Raji (cell line): ENCODE data around the gene MRPL49.
A peak's percentile ranks its signal among the peaks of the same experiment; 100 is the strongest.

Experiments
- POLR2A ChIP-seq: IDR thresholded peaks from 2 replicates; pipeline ENCODE4 v1.6.1; 2011; ENCODE audit warnings: low read depth, low read length, control low read depth; ENCODE audit not compliant: insufficient read depth

The MRPL49 gene

GRCh38 chr11:65121447-65121864, 665 bp upstream of the MRPL49 start:
- TF ChIP-seq POLR2A: no peak

DNA sequence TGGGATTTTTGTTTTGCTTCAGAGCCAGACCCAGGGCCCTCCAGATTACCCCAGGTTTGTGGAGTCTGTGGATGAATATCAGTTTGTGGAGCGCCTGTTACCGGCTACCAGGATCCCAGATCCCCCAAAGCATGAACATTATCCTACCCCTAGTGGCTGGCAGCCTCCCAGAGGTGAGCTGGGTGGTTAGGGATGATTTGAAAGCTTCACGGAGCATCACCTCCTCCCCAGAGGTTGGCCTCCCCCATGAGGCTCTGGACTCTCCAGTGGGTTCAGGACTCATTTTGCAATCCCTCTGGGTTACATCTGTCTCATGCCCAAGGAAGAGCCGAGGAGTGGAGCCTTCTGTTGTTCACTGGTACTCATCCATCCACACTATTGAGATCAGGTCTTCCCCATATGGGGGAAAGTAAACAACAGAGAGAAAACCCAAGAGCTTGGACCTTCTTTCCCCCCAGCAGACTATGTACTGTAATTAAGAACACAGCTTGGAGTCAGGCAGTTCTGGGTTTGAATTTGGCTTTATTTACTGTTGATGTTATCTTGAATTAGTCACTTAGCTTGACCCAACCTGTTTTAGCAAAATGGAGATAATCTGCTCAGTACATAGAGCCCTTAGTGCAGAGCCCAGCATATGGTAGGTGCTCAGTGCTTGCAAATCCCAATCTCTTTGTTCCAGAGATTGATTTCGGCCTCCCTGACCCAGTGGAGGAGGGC, 2.5 kb downstream of the MRPL49 start:
- 0 out of 2 replicates have a peak, but pooled peaks have one; percentile 18 for TF ChIP-seq POLR2A

GRCh38 chr11:65125197-65126056, 3.3 kb downstream of the MRPL49 start:
- TF ChIP-seq POLR2A: no peak

- TF ChIP-seq POLR2A: peak; percentile 67
Observed at GRCh38 chr11:65126624-65127274, 4.6 kb downstream of the MRPL49 start.

GRCh38 chr11:65127473-65128181, 5.5 kb downstream of the MRPL49 start:
- TF ChIP-seq POLR2A: peak; percentile 43; the same call in 1 of the 2 replicates

GRCh38 chr11:65128182-65129145, 6.3 kb downstream of the MRPL49 start:
- TF ChIP-seq POLR2A: peak; percentile 32; the same call in 1 of the 2 replicates

DNA sequence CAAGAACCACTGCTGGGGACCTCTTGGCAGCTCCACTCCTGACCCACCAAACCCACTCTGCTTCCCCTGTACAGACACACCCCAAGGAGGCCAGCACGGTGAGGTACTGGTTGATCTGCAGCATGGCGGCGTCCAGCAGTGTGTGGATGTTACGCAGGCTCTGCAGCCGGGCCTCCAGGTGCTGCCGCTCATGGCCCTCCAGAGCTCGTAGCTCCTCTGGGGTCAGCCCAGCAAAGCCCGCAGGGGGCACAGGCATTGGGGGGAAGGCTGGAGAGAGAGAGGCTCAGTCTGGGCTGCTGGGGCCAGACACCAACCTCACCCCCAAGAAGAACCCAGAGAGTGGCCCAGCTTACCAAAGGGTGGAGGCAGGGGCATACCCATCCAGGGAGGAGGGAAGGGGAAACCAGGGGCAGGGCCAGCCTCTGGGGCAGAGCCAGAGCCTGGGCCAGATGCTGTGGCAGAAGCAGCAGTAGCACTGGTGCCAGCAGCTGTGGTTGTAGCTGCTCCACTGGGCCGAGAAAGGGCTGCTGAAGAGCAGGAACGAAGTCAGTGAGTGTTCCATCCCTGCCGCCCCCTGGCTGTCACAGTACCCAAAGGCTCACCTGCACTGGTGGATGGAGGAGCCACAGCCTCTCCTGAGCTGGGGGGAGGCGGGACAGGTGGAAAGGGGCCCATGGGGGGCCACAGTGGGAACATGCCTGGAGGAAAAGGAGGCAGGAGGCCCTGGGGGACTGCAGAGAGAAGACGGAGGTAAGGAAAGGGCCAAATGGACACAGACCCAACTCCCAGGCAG, 7.7 kb downstream of the MRPL49 start:
- TF ChIP-seq POLR2A: no peak

- no peak for TF ChIP-seq POLR2A
Observed at GRCh38 chr11:65130631-65131416, 8.7 kb downstream of the MRPL49 start.

- TF ChIP-seq POLR2A: no peak
Observed at GRCh38 chr11:65131417-65131776, 9.3 kb downstream of the MRPL49 start.

GRCh38 chr11:65131895-65132237, 9.7 kb downstream of the MRPL49 start:
- no peak for TF ChIP-seq POLR2A

- peak; percentile 74 for TF ChIP-seq POLR2A
Observed at GRCh38 chr11:65132238-65132987, 10.3 kb downstream of the MRPL49 start.
